T-helper 22 cell (primary cell): ENCODE data around the gene LRFN4.
"Not testable (repeated sequence)": the region's sequence is repeated elsewhere in the genome, so short reads cannot be mapped to it uniquely, and the experiment has no call there.

ENCODE experiments used
- DNase-seq: peaks from one replicate; pipeline ENCODE4 v3.0.0-alpha.2; 2020; ENCODE audit warnings: low read depth

Gene LRFN4

GRCh38 chr11:66856496-66857233 is at the start of gene LRFN4:
TSS of gene LRFN4 (plus strand) at chr11:66857064. CDS start at chr11:66857745, 681 bp downstream.
- no peak for DNase-seq

- no peak for DNase-seq
Observed at GRCh38 chr11:66809592-66809991, 47.3 kb upstream of the LRFN4 start.

GRCh38 chr11:66810576-66811185 is 46.2 kb upstream of the LRFN4 start:
- DNase-seq, result no peak

- DNase-seq, result no peak
Observed at GRCh38 chr11:66814678-66815077, 42.2 kb upstream of the LRFN4 start.

GRCh38 chr11:66815646-66816045 is 41.2 kb upstream of the LRFN4 start:
- no peak for DNase-seq

GRCh38 chr11:66818231-66818955 is 38.5 kb upstream of the LRFN4 start:
- DNase-seq, result no peak

- no peak for DNase-seq
Observed at GRCh38 chr11:66820381-66820780, 36.5 kb upstream of the LRFN4 start.

- DNase-seq, result no peak
Observed at GRCh38 chr11:66820901-66821300, 36.0 kb upstream of the LRFN4 start.

- DNase-seq, result no peak
Observed at GRCh38 chr11:66823700-66824099, 33.2 kb upstream of the LRFN4 start.

- DNase-seq, result not testable (repeated sequence)
Observed at GRCh38 chr11:66824573-66824972, 32.3 kb upstream of the LRFN4 start.

- no peak for DNase-seq
Observed at GRCh38 chr11:66834539-66834845, 22.4 kb upstream of the LRFN4 start.

- DNase-seq, result no peak
Observed at GRCh38 chr11:66834943-66835342, 21.9 kb upstream of the LRFN4 start.

GRCh38 chr11:66835768-66836405 is 21.0 kb upstream of the LRFN4 start:
- no peak for DNase-seq

- no peak for DNase-seq
Observed at GRCh38 chr11:66840317-66841091, 16.4 kb upstream of the LRFN4 start.

GRCh38 chr11:66841861-66842260 is 15.0 kb upstream of the LRFN4 start:
- DNase-seq, result no peak

GRCh38 chr11:66842501-66842895 is 14.4 kb upstream of the LRFN4 start:
- no peak for DNase-seq

GRCh38 chr11:66842896-66843775 is 13.7 kb upstream of the LRFN4 start, which contains the start of gene RCE1:
TSS of gene RCE1 (plus strand) at chr11:66843441. CDS start at chr11:66843456, 15 bp downstream.
- DNase-seq, result peak; percentile 81

- DNase-seq, result no peak
Observed at GRCh38 chr11:66843776-66844495, 12.9 kb upstream of the LRFN4 start.

GRCh38 chr11:66844496-66845142 is 12.2 kb upstream of the LRFN4 start:
- no peak for DNase-seq
